Measurements from ENCODE around the gene IFIT2.
"Not testable (repeated sequence)": the region's sequence is repeated elsewhere in the genome, so short reads cannot be mapped to it uniquely, and the experiment has no call there.

The IFIT2 gene

GRCh38 chr10:89308736-89309135, 6.9 kb downstream of the IFIT2 start:
- DNase-seq (ENCODE audit: low read depth), result no peak

DNA sequence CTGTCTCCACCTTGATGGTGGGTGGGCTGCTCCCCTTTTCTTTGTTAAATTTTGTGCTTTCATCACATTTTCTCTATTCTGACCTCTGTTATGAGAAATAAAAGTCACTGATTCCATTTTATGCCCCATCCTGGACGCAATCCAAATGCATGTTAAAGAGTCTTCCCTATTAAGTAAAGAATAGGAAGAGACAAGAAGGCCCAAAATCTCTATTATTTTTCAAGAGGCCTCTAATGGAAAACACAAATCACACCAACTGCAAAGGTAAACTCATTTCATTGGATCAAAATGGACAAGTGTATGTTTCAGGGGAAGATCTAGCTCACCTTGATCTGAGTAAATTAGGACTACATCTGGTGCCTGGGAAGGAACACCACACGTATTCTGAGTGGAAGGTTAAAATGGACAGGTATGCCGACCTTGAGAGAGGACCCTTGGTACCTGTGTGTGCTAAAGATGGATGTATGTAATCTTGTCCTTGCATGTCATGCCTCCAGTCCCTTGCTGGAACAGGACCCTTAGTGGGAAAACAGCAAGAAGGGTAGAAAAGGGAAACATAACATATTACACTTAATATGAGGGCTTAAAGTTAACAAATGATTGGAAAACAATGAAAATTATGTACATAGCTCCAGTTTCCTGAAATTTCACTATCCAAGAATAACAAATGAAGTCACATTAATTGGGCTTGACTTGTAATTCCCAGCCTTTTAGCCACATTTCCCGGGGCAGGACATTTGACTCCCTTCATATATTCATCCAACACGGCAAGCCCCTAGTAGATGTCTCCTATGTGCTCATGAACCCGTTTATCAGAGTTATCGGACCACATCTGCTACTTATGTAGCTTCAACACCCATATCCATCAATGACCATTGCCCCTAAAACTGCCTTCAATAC, 7.6 kb downstream of the IFIT2 start:
- DNase-seq (ENCODE audit: low read depth), result no peak

- DNase-seq (ENCODE audit: low read depth), result no peak
These were observed 8.4 kb downstream of the IFIT2 start for GRCh38 chr10:89310056-89310893.

DNA sequence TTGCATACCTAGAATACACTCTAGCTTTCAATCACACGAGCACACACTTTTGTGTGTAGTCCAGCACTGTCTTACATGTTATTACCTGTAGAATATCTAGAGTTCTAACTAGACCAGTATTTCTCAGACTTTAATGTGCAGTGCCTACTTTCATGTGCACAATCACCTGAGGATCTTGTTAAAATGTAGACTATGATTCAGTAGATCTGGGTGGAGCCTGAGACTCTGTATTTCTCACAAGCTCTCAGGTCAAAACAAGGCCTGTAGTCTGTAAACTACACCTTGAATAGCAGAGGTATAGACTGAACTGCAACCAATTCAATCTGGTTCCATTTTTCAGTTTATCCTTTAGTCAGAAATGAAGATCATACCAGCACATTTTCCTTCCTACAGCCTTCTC, 11.1 kb downstream of the IFIT2 start:
- no peak for DNase-seq (ENCODE audit: low read depth)

- no peak for DNase-seq (ENCODE audit: low read depth)
These were observed 12.8 kb downstream of the IFIT2 start for GRCh38 chr10:89314676-89315075.

GRCh38 chr10:89318047-89318446, 16.2 kb downstream of the IFIT2 start:
- DNase-seq (ENCODE audit: low read depth), result not testable (repeated sequence)

- not testable (repeated sequence) for DNase-seq (ENCODE audit: low read depth)
These were observed 23.2 kb downstream of the IFIT2 start for GRCh38 chr10:89325081-89325480.

GRCh38 chr10:89325856-89326255, 24.0 kb downstream of the IFIT2 start:
- not testable (repeated sequence) for DNase-seq (ENCODE audit: low read depth)

DNA sequence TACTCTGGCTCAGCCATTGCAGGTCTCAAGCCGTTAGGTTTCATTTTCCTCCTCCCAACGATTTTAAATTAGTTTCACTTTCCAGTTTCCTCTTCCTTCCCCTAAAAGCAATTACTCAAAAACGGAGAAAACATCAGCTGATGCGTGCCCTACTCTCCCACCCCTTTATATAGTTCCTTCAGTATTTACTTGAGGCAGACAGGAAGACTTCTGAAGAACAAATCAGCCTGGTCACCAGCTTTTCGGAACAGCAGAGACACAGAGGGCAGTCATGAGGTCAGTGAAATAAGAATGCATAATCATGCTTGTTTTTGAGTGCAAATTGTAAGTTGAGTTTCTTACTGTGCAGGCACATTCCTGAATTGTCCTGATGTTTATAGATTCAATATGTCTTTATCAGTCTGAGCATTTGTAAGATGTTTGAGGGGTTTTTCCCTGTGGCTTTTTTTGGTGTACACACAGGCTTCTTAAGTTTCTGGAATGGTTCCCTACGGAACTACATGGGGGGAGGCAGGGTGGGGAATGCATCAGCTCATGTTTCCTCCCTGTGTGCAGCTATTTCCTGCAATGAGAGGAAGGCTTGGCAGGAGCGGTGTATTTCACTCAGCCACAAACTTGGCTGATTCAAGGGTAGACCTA, 26.1 kb downstream of the IFIT2 start, which contains the start of gene IFIT3:
TSS of gene IFIT3 (plus strand) at position 195 of the 639 bp plus-strand sequence. CDS start at position 272, 77 bp downstream.
- peak; percentile 96 for DNase-seq (ENCODE audit: low read depth)

DNA sequence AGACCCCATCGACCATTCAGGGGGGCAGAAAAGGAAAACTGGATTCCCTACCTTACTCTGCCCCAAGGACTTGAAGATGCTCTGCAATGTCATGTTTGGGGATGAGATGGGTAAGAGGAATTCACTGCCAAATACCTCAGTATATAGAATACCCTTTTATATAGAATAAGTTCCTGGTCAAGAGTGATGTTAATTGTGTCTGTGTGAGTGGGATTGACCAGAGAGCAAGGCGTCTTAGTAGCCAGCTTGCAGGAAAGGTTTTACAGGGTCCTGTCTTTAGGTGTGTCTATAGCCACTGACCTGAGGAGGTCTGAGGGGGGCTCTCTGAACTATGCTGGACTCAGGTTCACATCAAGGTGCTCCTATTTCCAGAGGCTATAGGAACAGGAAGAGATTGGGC, 27.3 kb downstream of the IFIT2 start:
- DNase-seq (ENCODE audit: low read depth), result no peak

DNA sequence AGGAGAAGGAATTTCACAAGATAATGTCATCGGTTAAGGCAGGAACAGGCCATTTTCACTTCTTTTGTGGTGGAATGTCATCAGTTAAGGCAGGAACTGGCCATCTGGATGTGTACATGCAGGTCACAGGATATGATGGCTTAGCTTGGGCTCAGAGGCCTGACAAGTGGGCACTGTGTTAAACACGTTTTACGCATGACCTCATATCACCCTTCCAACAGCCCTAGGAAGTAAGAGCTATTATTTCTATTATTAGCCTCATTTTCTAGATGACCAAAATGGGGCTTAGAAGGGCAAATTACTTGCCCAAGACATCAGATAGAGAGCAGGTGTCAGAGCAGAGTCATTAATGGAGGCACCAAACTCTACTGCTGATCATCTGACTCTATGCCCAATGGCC, 28.2 kb downstream of the IFIT2 start:
- DNase-seq (ENCODE audit: low read depth), result not testable (repeated sequence)

- no peak for DNase-seq (ENCODE audit: low read depth)
These were observed 28.8 kb downstream of the IFIT2 start for GRCh38 chr10:89330537-89331212.

GRCh38 chr10:89331487-89332122, 29.8 kb downstream of the IFIT2 start:
- DNase-seq (ENCODE audit: low read depth), result not testable (repeated sequence)

DNA sequence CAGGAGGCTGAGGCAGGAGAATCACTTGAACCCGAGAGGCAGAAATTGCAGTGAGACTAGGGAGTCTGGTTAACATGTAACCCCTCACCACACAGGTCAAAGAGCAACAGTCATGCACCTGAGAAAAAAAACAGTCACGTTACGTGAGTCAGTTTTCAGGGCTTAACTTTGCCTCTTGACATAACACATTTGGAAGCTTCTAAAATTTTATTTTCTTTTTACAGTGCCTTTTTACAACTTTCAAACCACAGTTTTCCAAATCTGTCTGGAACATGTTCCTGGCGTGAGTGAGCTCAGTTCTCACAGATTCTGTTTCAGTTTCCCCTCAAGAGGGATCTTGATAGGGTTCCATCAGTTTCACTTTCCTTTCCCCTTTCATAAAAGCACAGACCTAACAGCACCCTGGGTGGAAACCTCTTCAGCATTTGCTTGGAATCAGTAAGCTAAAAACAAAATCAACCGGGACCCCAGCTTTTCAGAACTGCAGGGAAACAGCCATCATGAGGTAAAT, 30.3 kb downstream of the IFIT2 start:
- DNase-seq (ENCODE audit: low read depth), result peak; percentile 86

DNA sequence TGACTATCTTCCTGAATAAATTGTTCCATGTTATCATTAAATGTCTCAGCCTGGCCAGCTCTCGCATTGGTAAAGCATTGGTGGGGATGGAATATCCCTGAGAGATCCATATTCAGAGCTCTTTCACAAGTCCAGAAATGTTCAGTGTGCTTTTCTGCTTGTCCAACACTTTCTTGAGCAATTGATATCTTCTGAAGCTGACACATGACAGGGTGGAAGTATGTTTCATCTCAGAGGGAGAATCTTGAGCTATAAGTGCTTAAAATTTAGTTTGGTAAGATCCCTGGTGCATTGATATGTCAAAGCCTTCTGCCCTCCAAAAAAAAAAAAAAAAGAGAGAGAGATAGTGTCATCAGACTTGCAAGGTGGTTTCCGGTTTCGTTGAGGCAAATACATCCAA, 33.4 kb downstream of the IFIT2 start:
- DNase-seq (ENCODE audit: low read depth), result no peak

DNA sequence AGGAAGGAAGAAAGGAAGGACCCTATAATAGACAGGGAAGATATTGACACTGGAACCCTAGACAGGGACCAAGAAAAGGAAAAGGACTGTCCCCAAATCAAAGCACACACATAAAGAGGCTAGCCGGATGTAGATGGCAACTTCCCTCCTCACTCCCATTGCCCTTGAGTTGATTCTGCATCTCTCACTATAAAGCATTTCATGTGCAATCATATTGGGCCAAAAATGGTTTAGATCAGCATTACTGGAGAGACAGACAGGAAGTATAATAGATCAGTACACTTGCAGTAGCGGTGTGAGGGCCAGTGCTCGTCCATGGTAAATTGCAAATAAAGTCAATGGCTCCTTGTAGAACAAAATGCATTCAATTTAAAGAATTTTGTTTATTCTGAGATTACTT, 34.4 kb downstream of the IFIT2 start:
- no peak for DNase-seq (ENCODE audit: low read depth)

DNA sequence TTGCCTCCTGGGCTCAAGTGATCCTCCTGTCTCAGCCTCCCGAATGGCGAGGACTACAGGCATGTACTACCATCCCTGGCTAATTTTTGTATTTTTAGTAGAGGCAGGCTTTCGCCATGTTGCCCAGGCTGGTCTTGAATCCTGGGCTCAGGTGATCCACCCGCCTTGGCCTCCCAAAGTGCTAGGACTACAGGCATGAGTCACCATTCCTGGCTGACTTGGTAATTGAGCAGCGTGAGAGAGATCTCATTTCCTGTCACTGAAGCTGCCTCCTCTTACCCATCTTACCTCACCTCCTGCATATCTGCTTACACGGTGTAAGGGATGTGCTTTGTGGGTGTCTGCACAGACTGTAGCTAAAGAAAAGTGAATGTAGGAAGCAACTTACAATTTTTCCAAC, 35.6 kb downstream of the IFIT2 start:
- DNase-seq (ENCODE audit: low read depth), result peak; percentile 68

GRCh38 chr10:89338713-89339112, 36.9 kb downstream of the IFIT2 start:
- no peak for DNase-seq (ENCODE audit: low read depth)

DNA sequence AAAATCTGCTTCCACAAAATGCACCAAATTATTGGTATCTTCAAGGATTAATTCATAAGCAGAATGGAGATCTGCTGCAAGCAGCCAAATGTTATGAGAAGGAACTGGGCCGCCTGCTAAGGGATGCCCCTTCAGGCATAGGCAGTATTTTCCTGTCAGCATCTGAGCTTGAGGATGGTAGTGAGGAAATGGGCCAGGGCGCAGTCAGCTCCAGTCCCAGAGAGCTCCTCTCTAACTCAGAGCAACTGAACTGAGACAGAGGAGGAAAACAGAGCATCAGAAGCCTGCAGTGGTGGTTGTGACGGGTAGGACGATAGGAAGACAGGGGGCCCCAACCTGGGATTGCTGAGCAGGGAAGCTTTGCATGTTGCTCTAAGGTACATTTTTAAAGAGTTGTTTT, 38.0 kb downstream of the IFIT2 start:
- DNase-seq (ENCODE audit: low read depth), result no peak

DNA sequence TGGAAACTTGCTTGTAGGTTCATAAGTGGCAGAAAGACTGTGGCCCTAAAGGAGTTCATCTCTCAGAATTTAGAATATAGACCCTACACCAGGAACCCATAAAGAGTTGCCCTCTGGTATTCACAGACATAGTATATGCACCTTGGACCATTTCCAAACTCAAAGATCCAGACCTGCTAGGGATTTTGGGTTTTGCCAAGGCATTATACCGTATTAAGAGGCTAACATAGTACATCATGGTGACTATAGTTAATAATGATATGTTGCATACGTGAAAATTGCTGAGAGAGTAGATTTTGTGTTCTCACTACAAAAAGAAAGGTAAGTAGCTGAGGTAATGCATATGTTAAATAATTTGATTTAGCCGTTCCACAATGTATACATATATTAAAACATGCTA, 39.8 kb downstream of the IFIT2 start:
- DNase-seq (ENCODE audit: low read depth), result no peak

Measured in EH (cell line).